GM23248 (cell line): ENCODE results near the gene WAC.

Source experiments
- EZH2 ChIP-seq: fragments of 200-600 bp; sonication (generic); IDR thresholded peaks from 2 replicates; pipeline ENCODE4 v1.6.1; 2018; ENCODE audit warnings: antibody characterized with exemption, mild to moderate bottlenecking; ENCODE audit not compliant: insufficient read depth, poor library complexity, severe bottlenecking
- EZH2phosphoT487 ChIP-seq: fragments of 200-600 bp; sonication (generic); IDR thresholded peaks from 2 replicates; pipeline ENCODE4 v1.6.1; 2018; ENCODE audit warnings: antibody characterized with exemption, moderate library complexity, mild to moderate bottlenecking, low read depth; ENCODE audit not compliant: insufficient read depth

- no peak for TF ChIP-seq EZH2phosphoT487
- no peak for TF ChIP-seq EZH2
Observed at GRCh38 chr10:28538595-28538994, 5.7 kb downstream of the WAC start.
